ENCODE measurements around the gene SRSF7. TPM values are rescaled to one million over a fixed set of nuclear protein-coding genes. Genes with fewer than 3 reads are reported as not detected.

SRSF7 gene
- total and polyA plus RNA-seq, 3 donors from 2014 or later = 104 to 169 (median 114) TPM

- no peak overlapping the region for H3K27ac ChIP-seq
- intact Hi-C loops (cut with DNase I; ENCODE audit: low total_unique reads) = no loop called here
- DNase-seq = no peak
- H3K36me3 ChIP-seq (ENCODE audit: low read depth, missing control alignments) = no peaks in the 10 kb centered on the region
- TF ChIP-seq, protein P1, sequence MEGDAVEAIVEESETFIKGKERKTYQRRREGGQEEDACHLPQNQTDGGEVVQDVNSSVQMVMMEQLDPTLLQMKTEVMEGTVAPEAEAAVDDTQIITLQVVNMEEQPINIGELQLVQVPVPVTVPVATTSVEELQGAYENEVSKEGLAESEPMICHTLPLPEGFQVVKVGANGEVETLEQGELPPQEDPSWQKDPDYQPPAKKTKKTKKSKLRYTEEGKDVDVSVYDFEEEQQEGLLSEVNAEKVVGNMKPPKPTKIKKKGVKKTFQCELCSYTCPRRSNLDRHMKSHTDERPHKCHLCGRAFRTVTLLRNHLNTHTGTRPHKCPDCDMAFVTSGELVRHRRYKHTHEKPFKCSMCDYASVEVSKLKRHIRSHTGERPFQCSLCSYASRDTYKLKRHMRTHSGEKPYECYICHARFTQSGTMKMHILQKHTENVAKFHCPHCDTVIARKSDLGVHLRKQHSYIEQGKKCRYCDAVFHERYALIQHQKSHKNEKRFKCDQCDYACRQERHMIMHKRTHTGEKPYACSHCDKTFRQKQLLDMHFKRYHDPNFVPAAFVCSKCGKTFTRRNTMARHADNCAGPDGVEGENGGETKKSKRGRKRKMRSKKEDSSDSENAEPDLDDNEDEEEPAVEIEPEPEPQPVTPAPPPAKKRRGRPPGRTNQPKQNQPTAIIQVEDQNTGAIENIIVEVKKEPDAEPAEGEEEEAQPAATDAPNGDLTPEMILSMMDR (IDR thresholded peaks at IDR 0.05) = no peak
- TF ChIP-seq POLR2A (IDR thresholded peaks at IDR 0.05) = no peak
- no peaks in the 10 kb centered on the region for H3K9me3 ChIP-seq
- 87 to 93% methylated on average over 6 of the region's 6 CpGs for WGBS, 2 donors
- H3K4me3 ChIP-seq = no peak overlapping the region
- H3K27me3 ChIP-seq = no peaks in the 10 kb centered on the region
- no peaks in the 10 kb centered on the region for H3K4me1 ChIP-seq
These were observed 37.1 kb upstream of the SRSF7 start for GRCh38 chr2:38788306-38788705.

DNA sequence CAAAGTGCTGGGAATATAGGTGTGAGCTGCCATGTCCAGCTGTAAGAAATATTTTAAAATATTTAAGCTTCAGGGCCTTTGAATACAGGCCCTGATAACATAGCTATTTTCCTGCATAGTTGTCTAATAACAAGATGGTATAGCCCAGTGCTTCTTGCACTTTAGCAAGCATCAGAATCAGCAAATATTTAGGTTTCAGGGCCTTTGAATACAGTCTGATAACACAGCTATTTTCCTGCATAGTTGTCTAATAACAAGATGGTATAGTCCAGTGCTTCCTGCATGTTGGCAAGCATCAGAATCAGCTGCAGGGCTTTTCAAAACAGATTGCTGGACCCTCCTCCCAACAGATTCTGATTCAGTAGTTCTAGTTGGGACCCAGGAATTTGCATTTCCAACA, 32.4 kb upstream of the SRSF7 start:
- no peak overlapping the region for H3K4me3 ChIP-seq
- no peak for DNase-seq
- intact Hi-C loops (cut with DNase I; ENCODE audit: low total_unique reads) = no loop called here
- no peak overlapping the region for H3K27ac ChIP-seq
- TF ChIP-seq, protein P1 (IDR thresholded peaks at IDR 0.05) = no peak
- no peak for TF ChIP-seq POLR2A (IDR thresholded peaks at IDR 0.05)
- no peaks in the 10 kb centered on the region for H3K9me3 ChIP-seq
- peaks cover 2% of the 10 kb centered on the region for H3K4me1 ChIP-seq
- H3K27me3 ChIP-seq = no peaks in the 10 kb centered on the region
- H3K36me3 ChIP-seq (ENCODE audit: low read depth, missing control alignments) = no peaks in the 10 kb centered on the region

DNA sequence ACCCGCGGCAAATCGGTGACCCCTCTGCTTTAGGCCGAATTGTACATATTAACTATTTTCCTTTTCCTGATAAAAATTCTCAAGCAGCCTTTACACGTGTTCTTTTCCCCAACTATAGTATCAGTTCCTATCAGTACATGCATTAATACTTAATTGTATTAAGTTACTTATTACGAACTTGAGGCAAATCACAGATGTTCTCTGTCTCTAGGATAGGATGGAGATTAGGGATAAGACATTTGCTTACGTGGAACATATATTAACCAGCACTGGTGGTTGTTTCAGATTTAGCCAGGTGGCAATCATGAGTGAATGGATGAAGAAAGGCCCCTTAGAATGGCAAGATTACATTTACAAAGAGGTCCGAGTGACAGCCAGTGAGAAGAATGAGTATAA, 27.5 kb upstream of the SRSF7 start:
- Histone ChIP-seq H3K4me3 (peak overlapping the region; percentile 67 to 82), H3K27me3 (no peaks in the 10 kb centered on the region), H3K9me3 (no peaks in the 10 kb centered on the region), H3K27ac (peak overlapping the region; percentile 2 to 80), H3K4me1 (peaks cover 2% of the 10 kb centered on the region), H3K36me3 (ENCODE audit: low read depth, missing control alignments) (no peaks in the 10 kb centered on the region)
- DNase-seq = no peak
- TF ChIP-seq, protein P1 (IDR thresholded peaks at IDR 0.05) = no peak
- no peak for TF ChIP-seq POLR2A (IDR thresholded peaks at IDR 0.05)
- intact Hi-C loops (cut with DNase I; ENCODE audit: low total_unique reads) = no loop called here
- WGBS, 2 donors = 7 to 10% methylated on average over 8 of the region's 8 CpGs

DNA sequence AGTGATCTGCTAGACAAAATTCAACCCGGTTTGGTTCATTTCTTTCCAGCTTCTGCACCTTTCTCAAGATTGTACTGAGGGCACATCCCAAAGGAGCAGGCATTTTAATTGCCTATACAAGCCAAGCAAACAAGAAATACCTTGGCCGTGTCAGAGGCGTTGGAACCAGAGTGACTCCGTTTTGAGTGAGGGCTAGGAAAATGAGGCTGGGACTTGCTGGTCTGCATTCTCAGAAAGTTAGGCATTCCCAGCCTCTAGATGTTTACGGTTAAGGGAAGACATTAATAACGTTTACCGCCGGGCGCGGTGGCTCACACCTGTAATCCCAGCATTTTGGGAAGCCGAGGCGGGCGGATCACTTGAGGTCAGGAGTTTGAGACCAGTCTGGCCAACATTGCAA, 25.4 kb upstream of the SRSF7 start:
- no peak overlapping the region for H3K27ac ChIP-seq
- H3K4me3 ChIP-seq = no peak overlapping the region
- no peaks in the 10 kb centered on the region for H3K9me3 ChIP-seq
- peaks cover 2% of the 10 kb centered on the region for H3K4me1 ChIP-seq
- no peak for TF ChIP-seq POLR2A (IDR thresholded peaks at IDR 0.05)
- TF ChIP-seq, protein P1 (IDR thresholded peaks at IDR 0.05) = no peak
- no peak for DNase-seq
- 64 to 70% methylated on average over 13 of the region's 13 CpGs for WGBS, 2 donors
- intact Hi-C loops (cut with DNase I; ENCODE audit: low total_unique reads) = no loop called here
- no peaks in the 10 kb centered on the region for H3K27me3 ChIP-seq
- no peaks in the 10 kb centered on the region for H3K36me3 ChIP-seq (ENCODE audit: low read depth, missing control alignments)

DNA sequence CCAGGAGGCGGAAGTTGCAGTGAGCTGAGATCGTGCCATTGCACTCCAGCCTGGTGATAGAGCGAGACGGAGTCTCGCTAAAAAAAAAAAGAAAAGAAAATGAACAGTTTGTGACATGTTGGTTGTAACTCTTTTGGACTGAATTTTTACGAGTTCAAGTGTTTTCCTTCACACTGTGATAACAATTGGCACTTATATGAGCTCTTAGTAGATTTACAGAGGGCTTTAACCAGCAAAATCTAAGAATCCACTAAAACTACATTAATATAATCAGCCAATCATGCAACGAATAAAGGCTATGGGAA, 24.7 kb upstream of the SRSF7 start:
- no peaks in the 10 kb centered on the region for H3K9me3 ChIP-seq
- H3K4me1 ChIP-seq = peaks cover 2% of the 10 kb centered on the region
- no peaks in the 10 kb centered on the region for H3K36me3 ChIP-seq (ENCODE audit: low read depth, missing control alignments)
- no peak overlapping the region for H3K4me3 ChIP-seq
- DNase-seq = no peak
- TF ChIP-seq, protein P1 (IDR thresholded peaks at IDR 0.05) = no peak
- TF ChIP-seq POLR2A (IDR thresholded peaks at IDR 0.05) = no peak
- 61 to 73% methylated on average over 7 of the region's 7 CpGs for WGBS, 2 donors
- H3K27me3 ChIP-seq = no peaks in the 10 kb centered on the region
- H3K27ac ChIP-seq = no peak overlapping the region
- intact Hi-C loops (cut with DNase I; ENCODE audit: low total_unique reads) = no loop called here
